DND-41 (cell line): Measurements from ENCODE around the gene STMND1.
"Not testable (repeated sequence)": the region's sequence is repeated elsewhere in the genome, so short reads cannot be mapped to it uniquely, and the experiment has no call there.

Source experiments
- CTCF ChIP-seq: IDR thresholded peaks from 2 replicates; pipeline ENCODE4 v1.5.1; 2012; ENCODE audit warnings: borderline replicate concordance, low read length, moderate library complexity, mild to moderate bottlenecking; ENCODE audit not compliant: poor library complexity, severe bottlenecking; ENCODE audit errors: extremely low read depth
- EZH2 ChIP-seq: IDR thresholded peaks from 3 replicates; pipeline ENCODE4 v1.6.1; 2012; ENCODE audit warnings: borderline replicate concordance, low read depth, mild to moderate bottlenecking, moderate library complexity, low read length, inconsistent platforms; ENCODE audit not compliant: severe bottlenecking

GRCh38 chr6:17073596-17073995 is 28.3 kb upstream of the STMND1 start:
- TF ChIP-seq CTCF, EZH2: not testable (repeated sequence)
